ENCODE data around the gene WNK2.

DNA sequence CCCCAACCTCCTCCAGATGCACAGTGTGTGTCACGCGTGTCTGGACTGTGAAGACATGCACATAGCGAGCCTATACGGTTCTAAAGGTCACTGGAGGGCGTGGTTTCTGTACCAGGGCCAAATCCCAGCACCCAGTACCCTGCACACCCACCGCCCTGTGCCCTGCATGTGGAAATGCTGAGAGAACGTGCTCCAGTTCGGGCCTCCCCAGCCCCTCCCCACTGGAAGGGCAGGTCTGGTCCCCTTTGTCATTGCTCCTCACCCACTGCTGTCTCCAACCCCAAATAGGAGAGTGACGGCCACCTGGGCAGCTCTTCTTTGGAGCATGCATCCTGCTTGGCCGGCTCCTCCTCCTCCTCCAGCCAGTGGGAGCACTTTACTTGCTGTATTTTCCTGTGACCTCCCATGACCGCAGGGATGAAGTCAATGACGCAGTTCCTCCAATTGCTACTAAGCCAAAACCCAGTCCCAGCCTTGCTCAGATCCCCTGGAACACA lies 116.7 kb downstream of the WNK2 start:
- TF ChIP-seq CTCF (IDR thresholded peaks at IDR 0.05) (no peak), POLR2A (IDR thresholded peaks at IDR 0.05) (no peak)

Data from adrenal gland (tissue), 5 donors.